Stimulated activated CD4-positive, alpha-beta T cell treated with anti-CD3 and anti-CD28 coated beads, Interleukin-4, amount 100 ng/mL, for 48 hours (primary cell): ENCODE measurements around the gene HBG2.
A peak's percentile ranks its signal among the peaks of the same experiment; 100 is the strongest.
"Not testable (repeated sequence)": the region's sequence is repeated elsewhere in the genome, so short reads cannot be mapped to it uniquely, and the experiment has no call there.

Experiments
- DNase-seq, 2 donors: peaks; one replicate each; pipeline ENCODE4 v3.0.0-alpha.2; 2020; ENCODE audit warnings: low read depth in 2 of 2

HBG2 gene

GRCh38 chr11:5281596-5281995, 27.0 kb upstream of the HBG2 start:
- no peak for DNase-seq

- peak; percentile 3 for DNase-seq
Measured at GRCh38 chr11:5280582-5281102, 26.1 kb upstream of the HBG2 start.

GRCh38 chr11:5279471-5280090, 25.0 kb upstream of the HBG2 start:
- no peak for DNase-seq

GRCh38 chr11:5277807-5278382, 23.3 kb upstream of the HBG2 start:
- DNase-seq: no peak

GRCh38 chr11:5276697-5277096, 22.1 kb upstream of the HBG2 start:
- DNase-seq: no peak

GRCh38 chr11:5275369-5276110, 21.0 kb upstream of the HBG2 start:
- no peak for DNase-seq

- no peak for DNase-seq
Measured at GRCh38 chr11:5274395-5274794, 19.8 kb upstream of the HBG2 start.

GRCh38 chr11:5272395-5273017, 17.9 kb upstream of the HBG2 start:
- no peak for DNase-seq

- DNase-seq: no peak
Measured at GRCh38 chr11:5269715-5270147, 15.2 kb upstream of the HBG2 start, which contains the start of gene HBE1. HBE1 (minus strand) TSS chr11:5269945; CDS start chr11:5269890, 55 bp downstream.

- no peak for DNase-seq
Measured at GRCh38 chr11:5267033-5267563, 12.5 kb upstream of the HBG2 start.

- DNase-seq: no peak
Measured at GRCh38 chr11:5266609-5267008, 12.0 kb upstream of the HBG2 start.

GRCh38 chr11:5265832-5266231, 11.3 kb upstream of the HBG2 start:
- no peak for DNase-seq

GRCh38 chr11:5258543-5259262, 4.1 kb upstream of the HBG2 start:
- DNase-seq: no peak

- no peak for DNase-seq
Measured at GRCh38 chr11:5257296-5257695, 2.7 kb upstream of the HBG2 start.

- DNase-seq: not testable (repeated sequence)
Measured at GRCh38 chr11:5254023-5254422, 558 bp downstream of the HBG2 start.

- DNase-seq: not testable (repeated sequence)
Measured at GRCh38 chr11:5253440-5253839, 1.1 kb downstream of the HBG2 start.

- DNase-seq: no peak
Measured at GRCh38 chr11:5252919-5253265, 1.7 kb downstream of the HBG2 start.

- DNase-seq: no peak
Measured at GRCh38 chr11:5252192-5252918, 2.2 kb downstream of the HBG2 start.

GRCh38 chr11:5251746-5252145, 2.8 kb downstream of the HBG2 start:
- no peak for DNase-seq

GRCh38 chr11:5250543-5251204, 3.9 kb downstream of the HBG2 start:
- DNase-seq: no peak
